ENCODE measurements around the gene RBP7. TPM values are rescaled to one million over a fixed set of nuclear protein-coding genes. Genes with fewer than 3 reads are reported as not detected.
"Not testable (repeated sequence)": the region's sequence is repeated elsewhere in the genome, so short reads cannot be mapped to it uniquely, and the experiment has no call there.

The RBP7 gene
- total and polyA plus RNA-seq, 7 experiments from 2014 or later = 2.2 to 18.4 TPM; not detected in 5

GRCh38 chr1:9989773-9990172 is 7.3 kb upstream of the RBP7 start:
- ATAC-seq = no peak
- Histone ChIP-seq H3K36me3 (ENCODE audit: control insufficient read depth in 2 of 3, insufficient read depth in 3 of 3, low read length in 3 of 3) (no peaks in the 10 kb centered on the region), H3K4me1 (ENCODE audit: control insufficient read depth in 2 of 2, insufficient read depth in 2 of 2, low read length in 2 of 2) (no peaks in the 10 kb centered on the region), H3K27me3 (ENCODE audit: control insufficient read depth in 2 of 2, insufficient read depth in 2 of 2, low read length in 2 of 2) (no peaks in the 10 kb centered on the region), H3K9me3 (ENCODE audit: control insufficient read depth in 2 of 3, low read length in 3 of 3) (no peaks in the 10 kb centered on the region), H3K27ac (ENCODE audit: low read depth, low read length) (no peak overlapping the region), H3K4me3 (ENCODE audit: low read length) (no peak overlapping the region)
- Mint-ChIP-seq H3K4me1 (peaks cover 0 to 3% (median 0%) of the 10 kb centered on the region in 7 donors), H3K27ac (no peak overlapping the region), H3K27me3 (peaks cover 0 to 23% (median 10%) of the 10 kb centered on the region in 5 donors), H3K4me3 (no peak overlapping the region), H3K36me3 (peaks cover 0 to 4% (median 3%) of the 10 kb centered on the region in 5 donors), H3K9me3 (peaks cover 0 to 1% (median 0%) of the 10 kb centered on the region in 11 donors)
- no peak for DNase-seq
- ChIA-PET CTCF (interaction anchor here (0.6 to 0.7 kb wide), 3 partner anchors 132 to 408 kb away, joined by 3 read pairs; no protein-coding TSS in a partner anchor), POLR2A (no interaction called here)
- intact Hi-C loops (cut with micrococcal nuclease) = no loop called here

GRCh38 chr1:9990944-9991343 is 6.1 kb upstream of the RBP7 start:
- Mint-ChIP-seq H3K36me3 (peaks cover 0 to 4% (median 0%) of the 10 kb centered on the region in 5 donors), H3K27ac (peak overlapping the region in 1 of 9 donors; percentile 25), H3K9me3 (peaks cover 0 to 1% (median 0%) of the 10 kb centered on the region in 11 donors), H3K27me3 (peaks cover 0 to 28% (median 10%) of the 10 kb centered on the region in 5 donors), H3K4me1 (peaks cover 0 to 3% (median 0%) of the 10 kb centered on the region in 7 donors), H3K4me3 (no peak overlapping the region)
- no peak for DNase-seq
- H3K9me3 ChIP-seq (ENCODE audit: control insufficient read depth in 2 of 3, low read length in 3 of 3) = no peaks in the 10 kb centered on the region
- H3K4me1 ChIP-seq (ENCODE audit: control insufficient read depth in 2 of 2, insufficient read depth in 2 of 2, low read length in 2 of 2) = no peaks in the 10 kb centered on the region
- ChIA-PET CTCF (no interaction called here), POLR2A (no interaction called here)
- no peaks in the 10 kb centered on the region for H3K36me3 ChIP-seq (ENCODE audit: control insufficient read depth in 2 of 3, insufficient read depth in 3 of 3, low read length in 3 of 3)
- H3K27ac ChIP-seq (ENCODE audit: low read depth, low read length) = no peak overlapping the region
- no peak overlapping the region for H3K4me3 ChIP-seq (ENCODE audit: low read length)
- ATAC-seq = peak; percentile 31
- no peaks in the 10 kb centered on the region for H3K27me3 ChIP-seq (ENCODE audit: control insufficient read depth in 2 of 2, insufficient read depth in 2 of 2, low read length in 2 of 2)
- intact Hi-C loops (cut with micrococcal nuclease) = no loop called here

- no peak overlapping the region for H3K27ac Mint-ChIP-seq
- no peak for DNase-seq
- peaks cover 0 to 1% (median 0%) of the 10 kb centered on the region in 11 donors for H3K9me3 Mint-ChIP-seq
- Histone ChIP-seq H3K4me1 (ENCODE audit: control insufficient read depth in 2 of 2, insufficient read depth in 2 of 2, low read length in 2 of 2) (no peaks in the 10 kb centered on the region), H3K27me3 (ENCODE audit: control insufficient read depth in 2 of 2, insufficient read depth in 2 of 2, low read length in 2 of 2) (no peaks in the 10 kb centered on the region), H3K36me3 (ENCODE audit: control insufficient read depth in 2 of 3, insufficient read depth in 3 of 3, low read length in 3 of 3) (no peaks in the 10 kb centered on the region), H3K27ac (ENCODE audit: low read depth, low read length) (no peak overlapping the region), H3K9me3 (ENCODE audit: control insufficient read depth in 2 of 3, low read length in 3 of 3) (no peaks in the 10 kb centered on the region), H3K4me3 (ENCODE audit: low read length) (no peak overlapping the region)
- ATAC-seq = no peak
- peaks cover 9 to 37% (median 19%) of the 10 kb centered on the region in 5 donors for H3K27me3 Mint-ChIP-seq
- ChIA-PET POLR2A (no interaction called here), CTCF (no interaction called here)
- H3K36me3 Mint-ChIP-seq = peaks cover 0 to 4% (median under 1%) of the 10 kb centered on the region in 5 donors
- no peak overlapping the region for H3K4me3 Mint-ChIP-seq
- intact Hi-C loops (cut with micrococcal nuclease) = no loop called here
- H3K4me1 Mint-ChIP-seq = peaks cover 5 to 8% (median 6%) of the 10 kb centered on the region in 7 donors
Measured at GRCh38 chr1:9992910-9993309, 4.1 kb upstream of the RBP7 start.

- Mint-ChIP-seq H3K4me3 (no peak overlapping the region), H3K4me1 (peaks cover 6 to 15% (median 10%) of the 10 kb centered on the region in 7 donors), H3K36me3 (peaks cover 0 to 4% (median 2%) of the 10 kb centered on the region in 5 donors), H3K9me3 (peaks cover 0 to 1% (median 0%) of the 10 kb centered on the region in 11 donors), H3K27ac (no peak overlapping the region), H3K27me3 (peaks cover 16 to 44% (median 26%) of the 10 kb centered on the region in 5 donors)
- peaks cover 0 to 2% of the 10 kb centered on the region in 2 donors for H3K27me3 ChIP-seq (ENCODE audit: control insufficient read depth in 2 of 2, insufficient read depth in 2 of 2, low read length in 2 of 2)
- no peak for DNase-seq
- no peaks in the 10 kb centered on the region for H3K4me1 ChIP-seq (ENCODE audit: control insufficient read depth in 2 of 2, insufficient read depth in 2 of 2, low read length in 2 of 2)
- CTCF ChIA-PET = no interaction called here
- H3K27ac ChIP-seq (ENCODE audit: low read depth, low read length) = no peak overlapping the region
- no peaks in the 10 kb centered on the region for H3K9me3 ChIP-seq (ENCODE audit: control insufficient read depth in 2 of 3, low read length in 3 of 3)
- POLR2A ChIA-PET = no interaction called here
- H3K4me3 ChIP-seq (ENCODE audit: low read length) = no peak overlapping the region
- ATAC-seq = no peak
- intact Hi-C loops (cut with micrococcal nuclease) = no loop called here
- no peaks in the 10 kb centered on the region for H3K36me3 ChIP-seq (ENCODE audit: control insufficient read depth in 2 of 3, insufficient read depth in 3 of 3, low read length in 3 of 3)
Measured at GRCh38 chr1:9993561-9994075, 3.4 kb upstream of the RBP7 start.

GRCh38 chr1:10001016-10001665 is 4.1 kb downstream of the RBP7 start:
- no peak for ATAC-seq
- H3K36me3 ChIP-seq (ENCODE audit: control insufficient read depth in 2 of 3, insufficient read depth in 3 of 3, low read length in 3 of 3) = no peaks in the 10 kb centered on the region
- intact Hi-C loops (cut with micrococcal nuclease) = no loop called here
- Mint-ChIP-seq H3K4me3 (no peak overlapping the region), H3K4me1 (peaks cover 4 to 18% (median 10%) of the 10 kb centered on the region in 7 donors), H3K36me3 (peaks cover 0 to 4% (median 0%) of the 10 kb centered on the region in 5 donors), H3K27ac (no peak overlapping the region), H3K9me3 (no peaks in the 10 kb centered on the region), H3K27me3 (peaks cover 26 to 39% (median 32%) of the 10 kb centered on the region in 5 donors)
- ChIA-PET POLR2A (no interaction called here), CTCF (no interaction called here)
- H3K4me1 ChIP-seq (ENCODE audit: control insufficient read depth in 2 of 2, insufficient read depth in 2 of 2, low read length in 2 of 2) = no peaks in the 10 kb centered on the region
- no peaks in the 10 kb centered on the region for H3K9me3 ChIP-seq (ENCODE audit: control insufficient read depth in 2 of 3, low read length in 3 of 3)
- H3K27me3 ChIP-seq (ENCODE audit: control insufficient read depth in 2 of 2, insufficient read depth in 2 of 2, low read length in 2 of 2) = peaks cover 0 to 3% of the 10 kb centered on the region in 2 donors
- no peak overlapping the region for H3K27ac ChIP-seq (ENCODE audit: low read depth, low read length)
- H3K4me3 ChIP-seq (ENCODE audit: low read length) = no peak overlapping the region
- DNase-seq = no peak

GRCh38 chr1:10005248-10005647 is 8.2 kb downstream of the RBP7 start:
- POLR2A ChIA-PET; H3K36me3 ChIP-seq (ENCODE audit: control insufficient read depth in 2 of 3, insufficient read depth in 3 of 3, low read length in 3 of 3); ATAC-seq; H3K9me3 ChIP-seq (ENCODE audit: control insufficient read depth in 2 of 3, low read length in 3 of 3); H3K4me3 Mint-ChIP-seq; H3K27me3 ChIP-seq (ENCODE audit: control insufficient read depth in 2 of 2, insufficient read depth in 2 of 2, low read length in 2 of 2); H3K4me1 Mint-ChIP-seq; CTCF ChIA-PET; H3K27ac Mint-ChIP-seq; H3K27ac ChIP-seq (ENCODE audit: low read depth, low read length); H3K9me3 Mint-ChIP-seq; DNase-seq; intact Hi-C loops (cut with micrococcal nuclease); H3K4me3 ChIP-seq (ENCODE audit: low read length); H3K36me3 Mint-ChIP-seq; H3K4me1 ChIP-seq (ENCODE audit: control insufficient read depth in 2 of 2, insufficient read depth in 2 of 2, low read length in 2 of 2): not testable (repeated sequence)
- H3K27me3 Mint-ChIP-seq = peaks cover 5 to 14% (median 13%) of the 10 kb centered on the region in 5 donors

- H3K27ac ChIP-seq (ENCODE audit: low read depth, low read length) = no peak overlapping the region
- Mint-ChIP-seq H3K9me3 (no peaks in the 10 kb centered on the region), H3K36me3 (no peaks in the 10 kb centered on the region), H3K4me3 (no peak overlapping the region), H3K27ac (no peak overlapping the region), H3K4me1 (no peaks in the 10 kb centered on the region), H3K27me3 (peaks cover 0 to 10% (median 5%) of the 10 kb centered on the region in 5 donors)
- H3K4me3 ChIP-seq (ENCODE audit: low read length) = no peak overlapping the region
- ChIA-PET CTCF (no interaction called here), POLR2A (interaction anchor here (0.6 kb wide), 1 partner anchor 373 kb away, joined by 6 read pairs; no protein-coding TSS in a partner anchor)
- H3K9me3 ChIP-seq (ENCODE audit: control insufficient read depth in 2 of 3, low read length in 3 of 3) = no peaks in the 10 kb centered on the region
- H3K27me3 ChIP-seq (ENCODE audit: control insufficient read depth in 2 of 2, insufficient read depth in 2 of 2, low read length in 2 of 2) = no peaks in the 10 kb centered on the region
- H3K36me3 ChIP-seq (ENCODE audit: control insufficient read depth in 2 of 3, insufficient read depth in 3 of 3, low read length in 3 of 3) = no peaks in the 10 kb centered on the region
- H3K4me1 ChIP-seq (ENCODE audit: control insufficient read depth in 2 of 2, insufficient read depth in 2 of 2, low read length in 2 of 2) = no peaks in the 10 kb centered on the region
- DNase-seq (no peak), ATAC-seq (no peak)
- intact Hi-C loops (cut with micrococcal nuclease) = no loop called here
Measured at GRCh38 chr1:10007169-10007568, 10.1 kb downstream of the RBP7 start.

All from naive thymus-derived CD4-positive, alpha-beta T cell (primary cell).